Measurements from ENCODE around the gene TEX12. TPM values are rescaled to one million over a fixed set of nuclear protein-coding genes. Genes with fewer than 3 reads are reported as not detected.

The TEX12 gene
- total and polyA plus RNA-seq, 4 donors = 0.09 to 0.74 (median 0.31) TPM; not detected in 1

DNA sequence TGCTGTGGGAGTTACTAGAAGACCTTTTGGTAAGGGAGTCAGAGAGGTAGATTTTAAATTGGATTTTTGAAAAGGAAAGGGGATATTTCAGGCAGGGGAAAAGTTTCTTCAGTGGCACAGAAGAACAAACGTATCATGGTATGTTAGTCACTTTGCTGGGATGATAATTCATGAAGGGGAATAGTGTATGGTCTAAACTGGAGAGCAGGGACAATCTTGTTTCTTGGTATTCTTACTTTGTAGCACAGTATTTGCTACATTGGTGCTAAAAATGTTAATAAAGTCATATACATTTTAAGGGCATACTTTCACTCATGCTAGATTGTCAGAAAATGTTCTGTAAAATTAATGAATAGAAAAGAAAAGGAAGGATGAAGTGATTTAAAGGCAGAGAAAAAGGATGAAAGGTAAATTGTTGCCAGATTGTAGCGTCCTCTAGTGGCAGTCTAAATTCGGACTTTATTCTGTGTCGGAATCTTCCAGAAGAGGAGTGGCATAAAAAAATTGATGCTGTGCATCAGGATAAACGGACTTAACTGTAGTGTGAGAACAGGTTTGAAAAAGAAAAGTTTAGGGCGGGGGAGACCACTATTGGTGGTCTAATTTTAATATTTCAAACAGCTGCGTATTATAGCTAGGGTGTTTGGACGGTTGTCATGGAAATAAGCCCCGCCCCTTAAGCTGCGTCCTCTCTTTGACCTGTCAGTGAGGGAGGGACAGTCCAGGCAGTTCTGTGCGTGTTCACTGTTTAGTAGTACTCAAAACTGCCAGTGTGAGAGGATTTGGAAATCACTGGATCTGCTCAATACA is 7.8 kb downstream of the TEX12 start, which contains the start of gene BCO2:
TSS of gene BCO2 (plus strand) at position 724 of the 810 bp plus-strand sequence. CDS start 90 bp downstream, outside the sequence.
- TF ChIP-seq, protein P1, sequence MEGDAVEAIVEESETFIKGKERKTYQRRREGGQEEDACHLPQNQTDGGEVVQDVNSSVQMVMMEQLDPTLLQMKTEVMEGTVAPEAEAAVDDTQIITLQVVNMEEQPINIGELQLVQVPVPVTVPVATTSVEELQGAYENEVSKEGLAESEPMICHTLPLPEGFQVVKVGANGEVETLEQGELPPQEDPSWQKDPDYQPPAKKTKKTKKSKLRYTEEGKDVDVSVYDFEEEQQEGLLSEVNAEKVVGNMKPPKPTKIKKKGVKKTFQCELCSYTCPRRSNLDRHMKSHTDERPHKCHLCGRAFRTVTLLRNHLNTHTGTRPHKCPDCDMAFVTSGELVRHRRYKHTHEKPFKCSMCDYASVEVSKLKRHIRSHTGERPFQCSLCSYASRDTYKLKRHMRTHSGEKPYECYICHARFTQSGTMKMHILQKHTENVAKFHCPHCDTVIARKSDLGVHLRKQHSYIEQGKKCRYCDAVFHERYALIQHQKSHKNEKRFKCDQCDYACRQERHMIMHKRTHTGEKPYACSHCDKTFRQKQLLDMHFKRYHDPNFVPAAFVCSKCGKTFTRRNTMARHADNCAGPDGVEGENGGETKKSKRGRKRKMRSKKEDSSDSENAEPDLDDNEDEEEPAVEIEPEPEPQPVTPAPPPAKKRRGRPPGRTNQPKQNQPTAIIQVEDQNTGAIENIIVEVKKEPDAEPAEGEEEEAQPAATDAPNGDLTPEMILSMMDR (IDR thresholded peaks at IDR 0.05; ENCODE audit: control extremely low read depth, extremely low read depth) = peak; percentile 26
- Histone ChIP-seq H3K4me1 (ENCODE audit: control insufficient read depth in 5 of 5, insufficient read depth in 5 of 5, low read length in 5 of 5) (peaks cover 0 to 22% (median 0%) of the 10 kb centered on the region in 5 donors), H3K27me3 (ENCODE audit: control insufficient read depth in 3 of 3, insufficient read depth in 3 of 3, low read length in 2 of 3) (no peaks in the 10 kb centered on the region), H3K9ac (ENCODE audit: insufficient read depth in 1 of 2, low read length in 2 of 2) (peak within 1 kb of the TSS; percentile 22 to 63), H3K36me3 (ENCODE audit: control insufficient read depth in 4 of 4, insufficient read depth in 4 of 4, low read length in 4 of 4) (no peaks in the 10 kb centered on the region), H3K4me3 (no peak within 1 kb of the TSS), H3K27ac (ENCODE audit: low read depth in 1 of 2, low read length in 1 of 2) (peak within 1 kb of the TSS; percentile 74 to 83), H3K9me3 (ENCODE audit: control insufficient read depth in 4 of 4, insufficient read depth in 3 of 4, low read length in 3 of 4) (no peaks in the 10 kb centered on the region)
- WGBS, 2 donors = 7% methylated on average over 11 of the region's 11 CpGs
- DNase-seq = peak; percentile 95 to 98 (median 96)
- peak; percentile 76 for ATAC-seq (ENCODE audit: insufficient read depth, low FRiP score)

DNA sequence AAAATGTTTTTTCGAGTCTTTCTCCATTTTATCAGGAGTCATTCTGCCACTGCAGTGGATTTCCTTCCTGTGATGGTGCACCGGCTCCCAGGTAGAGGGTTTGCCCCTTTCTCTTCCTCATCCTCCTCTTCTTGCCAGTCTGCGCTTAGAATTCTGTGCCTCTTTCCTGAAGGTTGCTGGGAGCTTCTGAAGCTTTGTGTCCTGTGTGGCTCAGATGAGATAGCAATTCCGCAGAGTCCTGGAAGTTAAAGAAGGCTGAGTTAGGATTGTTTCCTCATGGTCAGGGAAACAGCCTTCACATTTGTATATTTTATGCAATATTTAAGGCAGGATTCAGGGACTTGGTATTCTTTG is 8.4 kb downstream of the TEX12 start:
- H3K9ac ChIP-seq (ENCODE audit: insufficient read depth in 1 of 2, low read length in 2 of 2) = peak overlapping the region in 1 of 2 donors; percentile 61
- peak in 1 of 3 donors; percentile 67 for DNase-seq
- no peaks in the 10 kb centered on the region for H3K36me3 ChIP-seq (ENCODE audit: control insufficient read depth in 4 of 4, insufficient read depth in 4 of 4, low read length in 4 of 4)
- H3K9me3 ChIP-seq (ENCODE audit: control insufficient read depth in 4 of 4, insufficient read depth in 3 of 4, low read length in 3 of 4) = no peaks in the 10 kb centered on the region
- H3K4me1 ChIP-seq (ENCODE audit: control insufficient read depth in 5 of 5, insufficient read depth in 5 of 5, low read length in 5 of 5) = peaks cover 0 to 22% (median 0%) of the 10 kb centered on the region in 5 donors
- no peaks in the 10 kb centered on the region for H3K27me3 ChIP-seq (ENCODE audit: control insufficient read depth in 3 of 3, insufficient read depth in 3 of 3, low read length in 2 of 3)
- 19 to 27% methylated on average over 4 of the region's 4 CpGs for WGBS, 2 donors
- ATAC-seq (ENCODE audit: insufficient read depth, low FRiP score) = no peak
- H3K4me3 ChIP-seq = no peak overlapping the region
- peak overlapping the region; percentile 74 to 83 for H3K27ac ChIP-seq (ENCODE audit: low read depth in 1 of 2, low read length in 1 of 2)
- TF ChIP-seq, protein P1 (IDR thresholded peaks at IDR 0.05; ENCODE audit: control extremely low read depth, extremely low read depth) = no peak

DNA sequence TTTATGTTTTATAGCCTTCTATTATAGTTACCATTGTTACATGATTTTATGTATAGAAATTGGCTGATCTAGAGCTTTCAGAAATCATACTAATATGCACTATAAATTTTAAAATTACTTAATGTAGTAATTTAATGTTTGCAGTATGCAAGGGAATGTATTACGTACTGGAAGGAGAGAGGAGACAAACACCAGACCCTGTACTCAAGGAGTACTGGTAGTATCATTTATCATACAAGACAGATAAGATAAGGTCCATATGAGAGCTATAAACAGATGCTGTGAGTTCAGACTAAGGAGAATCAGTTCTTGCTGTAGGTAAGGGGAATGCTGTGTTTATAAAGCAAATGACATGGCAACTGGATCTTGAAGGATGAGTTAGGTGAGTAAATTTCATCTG is 8.9 kb downstream of the TEX12 start:
- Histone ChIP-seq H3K36me3 (ENCODE audit: control insufficient read depth in 4 of 4, insufficient read depth in 4 of 4, low read length in 4 of 4) (no peaks in the 10 kb centered on the region), H3K27ac (ENCODE audit: low read depth in 1 of 2, low read length in 1 of 2) (peak overlapping the region in 1 of 2 donors; percentile 70), H3K9ac (ENCODE audit: insufficient read depth in 1 of 2, low read length in 2 of 2) (peak overlapping the region in 1 of 2 donors; percentile 63), H3K27me3 (ENCODE audit: control insufficient read depth in 3 of 3, insufficient read depth in 3 of 3, low read length in 2 of 3) (no peaks in the 10 kb centered on the region), H3K4me1 (ENCODE audit: control insufficient read depth in 5 of 5, insufficient read depth in 5 of 5, low read length in 5 of 5) (peaks cover 0 to 22% (median 0%) of the 10 kb centered on the region in 5 donors), H3K4me3 (no peak overlapping the region), H3K9me3 (ENCODE audit: control insufficient read depth in 4 of 4, insufficient read depth in 3 of 4, low read length in 3 of 4) (no peaks in the 10 kb centered on the region)
- no peak for ATAC-seq (ENCODE audit: insufficient read depth, low FRiP score)
- 80 to 86% methylated on average over 1 of the region's 1 CpG for WGBS, 2 donors
- DNase-seq = peak in 2 of 3 donors; percentile 34 to 39
- TF ChIP-seq, protein P1 (IDR thresholded peaks at IDR 0.05; ENCODE audit: control extremely low read depth, extremely low read depth) = no peak
